ENCODE results near the gene LENG9.

Gene LENG9

GRCh38 chr19:54436031-54436523 lies 27.5 kb downstream of the LENG9 start:
- CTCF ChIA-PET: no interaction called here
- no peak for TF ChIP-seq CTCF (IDR thresholded peaks at IDR 0.05; ENCODE audit: control extremely low read depth, extremely low read depth, low read depth, missing control alignments)

GRCh38 chr19:54435551-54436016 lies 28.0 kb downstream of the LENG9 start:
- CTCF ChIA-PET: no interaction called here
- POLR2A ChIA-PET: no interaction called here
- DNase-seq (ENCODE audit: extremely low spot score): no peak
- TF ChIP-seq CTCF (IDR thresholded peaks at IDR 0.05; ENCODE audit: control extremely low read depth, extremely low read depth, low read depth, missing control alignments): no peak

More at GRCh38 chr19:54436031-54436523, 27.5 kb downstream of the LENG9 start:
- POLR2A ChIA-PET: no interaction called here
- no peak for DNase-seq (ENCODE audit: extremely low spot score)

GRCh38 chr19:54434873-54435214 lies 28.7 kb downstream of the LENG9 start:
- DNase-seq (ENCODE audit: extremely low spot score): no peak
- ChIA-PET CTCF (no interaction called here), POLR2A (no interaction called here)
- no peak for TF ChIP-seq CTCF (IDR thresholded peaks at IDR 0.05; ENCODE audit: control extremely low read depth, extremely low read depth, low read depth, missing control alignments)

GRCh38 chr19:54434112-54434872 lies 29.3 kb downstream of the LENG9 start:
- ChIA-PET POLR2A (interaction anchor here (1.0 kb wide), 1 partner anchor 14 kb away, joined by 3 read pairs; the partner anchor contains the start of gene LENG8), CTCF (no interaction called here)
- no peak for TF ChIP-seq CTCF (IDR thresholded peaks at IDR 0.05; ENCODE audit: control extremely low read depth, extremely low read depth, low read depth, missing control alignments)
- DNase-seq (ENCODE audit: extremely low spot score): no peak

- POLR2A ChIA-PET: interaction anchor here (1.0 kb wide), 1 partner anchor 15 kb away, joined by 3 read pairs; the partner anchor contains the start of gene LENG8
- no peak for TF ChIP-seq CTCF (IDR thresholded peaks at IDR 0.05; ENCODE audit: control extremely low read depth, extremely low read depth, low read depth, missing control alignments)
- CTCF ChIA-PET: no interaction called here
- DNase-seq (ENCODE audit: extremely low spot score): no peak
These were observed 29.9 kb downstream of the LENG9 start for GRCh38 chr19:54433697-54434096.

- CTCF ChIA-PET: no interaction called here
These were observed 31.3 kb downstream of the LENG9 start for GRCh38 chr19:54432144-54432738.

More at GRCh38 chr19:54432144-54432738, 31.3 kb downstream of the LENG9 start:
- DNase-seq (ENCODE audit: extremely low spot score): no peak
- no peak for TF ChIP-seq CTCF (IDR thresholded peaks at IDR 0.05; ENCODE audit: control extremely low read depth, extremely low read depth, low read depth, missing control alignments)
- POLR2A ChIA-PET: no interaction called here

All from GM10248 (cell line).